ENCODE data around the gene APOH.

APOH gene

GRCh38 chr17:66222798-66223350 lies 6.3 kb downstream of the APOH start:
- DNase-seq (ENCODE audit: insufficient read length, low spot score) (no peak), FAIRE-seq (no peak)
- no peak for TF ChIP-seq CTCF (IDR thresholded peaks at IDR 0.05; ENCODE audit: insufficient read depth, missing control alignments)

DNA sequence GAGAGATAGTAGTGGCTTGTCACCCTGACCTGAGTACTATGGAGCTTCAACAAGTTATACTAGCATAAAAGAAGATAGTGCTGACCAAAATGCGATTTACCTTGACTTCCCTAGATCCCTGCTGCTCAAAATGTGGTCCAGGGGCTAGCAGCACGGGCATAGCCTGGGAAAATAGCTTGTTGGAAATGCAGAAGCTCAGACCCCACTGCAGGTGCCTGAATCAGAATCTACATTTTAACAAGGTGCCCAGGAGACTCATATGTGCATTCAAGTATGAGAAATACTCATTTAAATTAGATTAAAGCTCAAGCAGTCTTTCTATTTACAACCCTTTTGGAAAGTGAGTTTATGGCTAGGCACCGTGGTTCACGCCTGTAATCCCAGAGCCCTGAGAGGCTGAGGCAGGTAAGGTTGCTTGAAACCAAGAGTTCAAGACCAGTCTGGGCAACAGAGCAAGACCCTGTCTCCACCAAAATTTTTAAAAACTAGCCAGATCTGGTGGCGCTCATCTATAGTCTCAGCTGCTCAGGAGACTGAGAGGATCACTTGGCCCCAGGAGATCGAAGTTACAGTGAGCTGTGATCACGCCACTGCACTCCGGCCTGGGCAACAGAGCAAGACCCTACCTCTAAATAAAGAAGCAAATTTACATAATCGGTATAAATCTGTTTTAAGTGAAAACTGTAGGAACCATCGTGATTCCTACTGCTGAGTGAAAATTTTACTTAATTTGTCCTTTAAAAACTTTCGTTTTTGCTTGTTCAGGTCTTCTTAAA lies 7.3 kb downstream of the APOH start:
- DNase-seq (ENCODE audit: insufficient read length, low spot score) = no peak
- TF ChIP-seq CTCF (IDR thresholded peaks at IDR 0.05; ENCODE audit: insufficient read depth, missing control alignments) = no peak
- FAIRE-seq = no peak

DNA sequence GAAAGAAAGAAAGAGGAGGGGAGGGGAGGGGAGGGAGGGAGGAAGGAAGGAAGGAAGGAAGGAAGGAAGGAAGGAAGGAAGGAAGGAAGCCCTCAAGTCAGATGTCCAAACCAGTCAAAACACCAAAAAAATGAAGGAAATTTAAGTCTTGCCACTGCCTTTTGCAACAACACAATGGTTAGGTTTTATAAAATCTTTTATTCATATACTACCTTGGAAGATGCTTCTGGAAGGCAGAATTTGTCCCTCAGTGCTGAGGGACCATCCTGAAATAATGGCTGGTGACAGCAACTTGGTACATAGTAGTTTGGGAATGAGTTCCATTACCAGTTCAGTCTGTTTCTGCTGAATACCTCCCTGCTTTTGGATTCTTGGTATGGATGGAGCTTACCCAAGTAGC lies 7.9 kb downstream of the APOH start:
- DNase-seq (ENCODE audit: insufficient read length, low spot score) (no peak), FAIRE-seq (no peak)
- no peak for TF ChIP-seq CTCF (IDR thresholded peaks at IDR 0.05; ENCODE audit: insufficient read depth, missing control alignments)

DNA sequence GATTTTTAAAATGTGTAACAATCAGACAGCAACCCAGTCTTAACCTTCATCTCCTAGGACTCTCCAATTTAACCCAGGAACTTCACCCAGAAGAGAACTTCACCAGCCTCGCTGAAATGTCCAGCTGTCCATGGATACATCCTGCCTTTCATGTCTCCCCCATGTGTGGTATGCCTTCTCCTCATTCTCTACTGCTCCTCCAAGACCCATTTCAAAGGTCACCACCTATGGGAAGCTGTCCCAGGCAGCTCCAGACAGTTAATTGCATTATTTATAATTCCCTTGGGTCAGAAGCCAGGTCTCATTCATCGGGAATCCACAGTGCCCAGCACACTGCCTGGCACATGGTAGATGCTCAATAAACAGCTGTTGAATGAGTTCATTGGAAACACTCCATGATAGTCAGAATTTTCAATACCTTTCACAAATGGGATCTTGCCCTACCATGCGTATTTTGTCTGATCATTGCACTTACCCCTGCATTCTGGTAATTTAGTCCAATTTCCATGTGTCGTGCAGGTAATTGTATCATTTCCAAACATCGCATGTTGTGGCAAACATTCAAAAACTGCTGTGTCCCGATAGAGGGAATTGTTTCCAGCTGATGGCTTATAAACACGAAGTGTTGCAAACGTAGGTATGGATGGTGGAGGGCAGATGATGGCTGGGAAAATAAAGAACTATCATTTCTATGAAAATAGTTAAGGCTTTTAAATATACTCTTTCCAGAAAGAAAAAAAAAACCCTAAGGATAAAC lies 9.0 kb downstream of the APOH start:
- DNase-seq (ENCODE audit: insufficient read length, low spot score) (no peak), FAIRE-seq (no peak)
- no peak for TF ChIP-seq CTCF (IDR thresholded peaks at IDR 0.05; ENCODE audit: insufficient read depth, missing control alignments)

GRCh38 chr17:66215529-66215911 lies 13.7 kb downstream of the APOH start:
- no peak for DNase-seq (ENCODE audit: insufficient read length, low spot score)
- FAIRE-seq = no peak
- no peak for TF ChIP-seq CTCF (IDR thresholded peaks at IDR 0.05; ENCODE audit: insufficient read depth, missing control alignments)

DNA sequence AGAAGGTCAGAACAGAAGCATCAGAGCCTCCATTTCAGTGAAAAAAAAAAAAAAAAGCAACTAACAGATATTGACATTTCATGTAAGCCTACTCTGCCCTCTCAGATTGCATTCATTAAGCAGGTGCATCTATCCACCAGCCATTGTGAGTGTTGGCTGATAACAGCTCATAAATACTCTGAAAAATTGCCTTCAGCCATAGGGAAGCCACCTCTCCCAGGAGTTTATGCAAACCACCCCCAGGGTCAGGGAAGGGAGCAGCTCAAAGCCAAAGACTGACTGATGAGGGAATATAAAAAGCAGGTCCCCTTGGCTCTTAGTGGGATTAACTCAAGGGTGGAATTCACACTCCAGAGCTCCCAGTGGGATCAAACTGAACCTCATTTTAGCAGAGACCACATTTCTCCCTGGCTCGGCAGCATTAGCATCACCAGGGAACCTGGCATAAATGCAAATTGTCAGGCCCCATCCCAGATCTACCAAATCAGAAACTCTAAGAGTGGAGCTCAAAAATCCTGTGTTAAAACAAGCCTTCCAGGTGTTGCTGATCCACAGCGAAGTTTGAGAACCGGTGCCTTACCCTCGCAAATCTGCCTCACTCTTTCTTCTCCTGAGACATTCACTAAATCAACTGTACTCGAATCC lies 14.2 kb downstream of the APOH start:
- no peak for FAIRE-seq
- DNase-seq (ENCODE audit: insufficient read length, low spot score) = no peak
- no peak for TF ChIP-seq CTCF (IDR thresholded peaks at IDR 0.05; ENCODE audit: insufficient read depth, missing control alignments)
